ENCODE measurements around the gene DLX3. TPM values are rescaled to one million over a fixed set of nuclear protein-coding genes. Genes with fewer than 3 reads are reported as not detected.

DLX3 gene
- total RNA-seq, 1 donor from 2014 or later: not detected

GRCh38 chr17:49973271-49973615 lies 21.8 kb downstream of the DLX3 start:
- ATAC-seq (ENCODE audit: low read depth): no peak
- H3K9me3 Mint-ChIP-seq: no peaks in the 10 kb centered on the region
- CTCF ChIA-PET: interaction anchor here (1.3 kb wide), 1 partner anchor 24 kb away, joined by 7 read pairs; no protein-coding TSS in a partner anchor
- no peak for TF ChIP-seq CTCF (IDR thresholded peaks at IDR 0.05)
- DNase-seq: no peak
- H3K36me3 Mint-ChIP-seq (ENCODE audit: low read depth): no peaks in the 10 kb centered on the region
- POLR2A ChIA-PET: no interaction called here
- peaks cover 23% of the 10 kb centered on the region for H3K4me1 Mint-ChIP-seq
- intact Hi-C loops (cut with micrococcal nuclease): no loop called here
- peaks cover 70% of the 10 kb centered on the region for H3K27me3 Mint-ChIP-seq
- no peak overlapping the region for H3K4me3 Mint-ChIP-seq
- no peak overlapping the region for H3K27ac Mint-ChIP-seq

GRCh38 chr17:49972486-49973270 lies 22.3 kb downstream of the DLX3 start:
- POLR2A ChIA-PET: no interaction called here
- Mint-ChIP-seq H3K27ac (no peak overlapping the region), H3K27me3 (peaks cover 70% of the 10 kb centered on the region), H3K4me3 (no peak overlapping the region), H3K36me3 (ENCODE audit: low read depth) (no peaks in the 10 kb centered on the region), H3K9me3 (no peaks in the 10 kb centered on the region), H3K4me1 (peaks cover 26% of the 10 kb centered on the region)
- ATAC-seq (ENCODE audit: low read depth) (no peak), DNase-seq (no peak)
- intact Hi-C loops (cut with micrococcal nuclease): no loop called here
- CTCF ChIA-PET: interaction anchor here (1.3 kb wide), 1 partner anchor 24 kb away, joined by 7 read pairs; no protein-coding TSS in a partner anchor
- TF ChIP-seq CTCF (IDR thresholded peaks at IDR 0.05): no peak

- H3K27ac Mint-ChIP-seq: no peak overlapping the region
- no peaks in the 10 kb centered on the region for H3K9me3 Mint-ChIP-seq
- ATAC-seq (ENCODE audit: low read depth): no peak
- H3K4me3 Mint-ChIP-seq: no peak overlapping the region
- peaks cover 71% of the 10 kb centered on the region for H3K27me3 Mint-ChIP-seq
- no peak for DNase-seq
- intact Hi-C loops (cut with micrococcal nuclease): no loop called here
- peaks cover 26% of the 10 kb centered on the region for H3K4me1 Mint-ChIP-seq
- no peak for TF ChIP-seq CTCF (IDR thresholded peaks at IDR 0.05)
- CTCF ChIA-PET: no interaction called here
- H3K36me3 Mint-ChIP-seq (ENCODE audit: low read depth): no peaks in the 10 kb centered on the region
- POLR2A ChIA-PET: no interaction called here
These were observed 23.1 kb downstream of the DLX3 start for GRCh38 chr17:49971848-49972485.

GRCh38 chr17:49971199-49971847 lies 23.7 kb downstream of the DLX3 start:
- H3K4me1 Mint-ChIP-seq: peaks cover 26% of the 10 kb centered on the region
- DNase-seq: no peak

More at GRCh38 chr17:49971199-49971847, 23.7 kb downstream of the DLX3 start:
- intact Hi-C loops (cut with micrococcal nuclease): no loop called here
- Mint-ChIP-seq H3K9me3 (no peaks in the 10 kb centered on the region), H3K27me3 (peaks cover 73% of the 10 kb centered on the region), H3K27ac (no peak overlapping the region), H3K36me3 (ENCODE audit: low read depth) (no peaks in the 10 kb centered on the region), H3K4me3 (no peak overlapping the region)
- no peak for TF ChIP-seq CTCF (IDR thresholded peaks at IDR 0.05)
- CTCF ChIA-PET: interaction anchor here (1.1 to 1.2 kb wide), 2 partner anchors 19 to 25 kb away, joined by 4 read pairs; no protein-coding TSS in a partner anchor
- POLR2A ChIA-PET: no interaction called here
- ATAC-seq (ENCODE audit: low read depth): no peak
